KG1 (cell line): ENCODE data around the gene KRTAP1-4.
"Not testable (repeated sequence)": the region's sequence is repeated elsewhere in the genome, so short reads cannot be mapped to it uniquely, and the experiment has no call there.

Experiments
- DNase-seq: peaks from one replicate; lab custom pipeline; 2025; lab: John Stamatoyannopoulos, UW

KRTAP1-4 gene

DNA sequence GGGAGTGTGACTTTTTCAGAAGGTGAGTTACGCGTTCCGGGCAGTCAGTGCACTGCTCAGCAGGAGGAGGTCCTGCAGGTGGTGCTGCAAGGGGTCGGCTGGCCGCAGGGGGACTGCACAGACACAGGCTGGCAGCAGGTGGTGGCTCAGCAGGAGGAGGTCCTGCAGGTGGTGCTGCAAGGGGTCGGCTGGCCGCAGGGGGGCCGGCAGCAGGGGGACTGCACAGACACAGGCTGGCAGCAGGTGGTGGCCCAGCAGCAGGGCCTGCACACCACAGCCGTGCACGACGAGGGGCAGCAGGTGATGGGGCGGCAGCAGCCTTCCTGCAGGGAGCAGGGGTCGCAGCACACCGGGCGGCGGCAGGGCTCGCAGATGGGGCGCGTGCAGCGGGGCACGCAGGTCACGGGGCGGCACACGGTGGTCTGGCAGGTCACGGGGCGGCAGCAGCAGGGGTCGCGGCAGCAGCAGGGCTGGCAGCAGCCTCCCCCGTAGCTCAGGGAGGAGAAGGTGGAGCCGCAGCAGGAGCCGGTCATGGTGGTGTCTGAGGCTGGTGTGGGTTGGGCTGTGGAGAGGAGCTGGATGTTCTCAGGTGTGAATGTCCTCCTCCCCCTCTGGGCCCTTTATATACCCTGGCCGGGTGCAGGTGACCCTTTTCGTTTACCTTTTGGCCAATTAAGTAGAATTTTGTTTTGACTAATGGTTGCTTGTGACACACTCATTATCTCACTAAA lies 16.9 kb upstream of the KRTAP1-4 start, which contains the start of gene KRTAP2-1:
KRTAP2-1 (minus strand) TSS at position 582 of the 731 bp plus-strand sequence; CDS start at position 533, 49 bp downstream.
- DNase-seq, result not testable (repeated sequence)

DNA sequence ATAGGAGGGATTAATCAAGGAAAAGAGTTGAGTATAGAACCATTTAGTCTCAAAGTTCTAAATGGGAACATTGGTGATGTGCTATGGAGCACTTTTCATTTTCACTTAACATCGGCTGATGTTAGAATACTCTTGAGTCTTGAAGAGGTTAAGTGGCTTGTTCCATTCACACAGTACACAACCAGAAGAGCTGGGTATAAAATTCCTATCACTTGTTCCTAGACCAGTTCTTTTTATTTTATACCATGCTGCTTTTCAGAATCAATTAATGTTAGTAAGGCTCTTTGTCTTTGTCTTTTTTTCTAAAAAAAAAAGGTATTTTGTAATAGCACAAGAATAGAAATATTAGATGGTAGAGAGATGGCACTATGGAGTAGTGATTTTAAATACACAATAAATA lies 13.0 kb upstream of the KRTAP1-4 start:
- no peak for DNase-seq

GRCh38 chr17:41040783-41041571 lies 11.0 kb upstream of the KRTAP1-4 start, which contains the start of gene KRTAP1-1:
TSS of gene KRTAP1-1 (minus strand) at chr17:41041450. CDS start at chr17:41041397, 53 bp downstream.
- DNase-seq, result not testable (repeated sequence)

- DNase-seq, result no peak
These were observed 7.9 kb upstream of the KRTAP1-4 start for GRCh38 chr17:41037853-41038350.

DNA sequence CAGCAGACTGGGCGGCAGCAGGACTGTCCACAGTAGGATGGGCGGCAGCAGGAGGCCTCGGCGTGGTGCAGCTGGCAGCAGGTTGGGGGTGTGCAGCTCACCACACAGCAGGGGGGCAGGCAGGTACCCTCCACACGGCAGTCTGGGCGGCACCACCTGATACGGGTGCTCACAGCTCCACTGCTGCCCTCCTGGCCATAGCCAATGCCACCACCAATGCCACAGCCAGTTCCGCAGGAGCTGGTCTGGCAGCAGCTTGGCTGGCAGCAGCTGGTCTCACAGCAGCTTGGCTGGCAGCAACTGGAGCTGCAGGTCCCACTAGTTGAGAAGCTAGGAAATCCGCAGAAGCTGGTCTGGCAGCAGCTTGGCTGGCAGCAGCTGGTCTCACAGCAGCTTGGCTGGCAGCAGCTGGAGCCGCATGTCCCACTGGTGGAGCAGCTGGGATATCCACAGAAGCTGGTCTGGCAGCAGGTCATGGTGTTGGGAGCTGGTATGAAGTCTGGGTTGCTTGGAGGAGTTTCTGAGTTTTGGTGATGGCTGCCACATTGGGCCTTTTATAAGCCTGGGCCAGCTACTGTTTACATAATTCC lies 4.4 kb upstream of the KRTAP1-4 start, which contains the start of gene KRTAP1-3:
KRTAP1-3 (minus strand) TSS at position 529 of the 590 bp plus-strand sequence; CDS start at position 476, 53 bp downstream.
- not testable (repeated sequence) for DNase-seq

DNA sequence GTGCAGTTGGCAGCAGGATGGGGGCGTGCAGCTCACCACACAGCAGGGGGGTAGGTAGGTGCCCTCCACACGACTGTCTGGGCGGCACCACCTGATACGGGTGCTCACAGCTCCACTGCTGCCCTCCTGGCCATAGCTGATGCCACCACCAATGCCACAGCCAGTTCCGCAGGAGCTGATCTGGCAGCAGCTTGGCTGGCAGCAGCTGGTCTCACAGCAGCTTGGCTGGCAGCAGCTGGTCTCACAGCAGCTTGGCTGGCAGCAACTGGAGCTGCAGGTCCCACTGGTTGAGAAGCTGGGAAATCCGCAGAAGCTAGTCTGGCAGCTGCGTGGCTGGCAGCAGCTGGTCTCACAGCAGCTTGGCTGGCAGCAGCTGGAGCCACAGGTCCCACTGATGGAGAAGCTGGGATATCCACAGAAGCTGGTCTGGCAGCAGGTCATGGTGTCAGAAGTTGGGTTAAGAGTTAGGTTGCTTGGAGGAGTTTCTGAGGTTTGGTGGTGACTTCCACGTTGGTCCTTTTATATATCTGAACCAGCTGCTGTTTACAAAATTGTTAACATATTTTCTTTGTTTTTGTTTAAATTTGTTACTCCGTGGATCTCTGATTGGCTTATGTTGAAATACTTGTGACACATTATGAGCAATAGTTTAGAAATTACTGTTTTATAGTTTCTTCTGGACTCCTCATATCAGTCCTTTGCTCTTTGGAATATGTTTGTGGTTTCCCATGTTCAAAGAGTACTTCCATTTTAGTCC lies 3.1 kb downstream of the KRTAP1-4 start, which contains the start of gene KRTAP1-5:
KRTAP1-5 (minus strand) TSS at position 494 of the 757 bp plus-strand sequence; CDS start at position 441, 53 bp downstream.
- no peak for DNase-seq

GRCh38 chr17:41024697-41025096 lies 5.3 kb downstream of the KRTAP1-4 start:
- DNase-seq, result no peak

DNA sequence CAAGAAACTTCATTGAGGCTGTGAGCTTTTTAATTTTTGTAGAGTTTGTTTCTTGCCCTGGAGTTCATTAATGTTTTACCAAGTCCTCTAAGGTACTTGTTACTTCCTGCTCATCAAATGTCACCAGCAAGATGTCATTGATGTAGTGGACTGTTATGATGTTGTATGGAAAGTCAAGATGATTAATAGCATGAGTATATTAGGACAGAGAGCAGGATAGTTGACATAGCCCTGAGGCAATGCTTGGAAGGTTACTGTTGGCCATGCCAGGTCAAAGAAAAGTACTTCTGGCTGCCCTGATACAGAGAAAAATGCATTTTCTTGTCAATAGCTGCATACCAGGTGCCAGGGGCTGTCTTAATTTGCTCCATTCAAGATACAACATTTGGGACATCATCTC lies 9.7 kb downstream of the KRTAP1-4 start:
- no peak for DNase-seq

DNA sequence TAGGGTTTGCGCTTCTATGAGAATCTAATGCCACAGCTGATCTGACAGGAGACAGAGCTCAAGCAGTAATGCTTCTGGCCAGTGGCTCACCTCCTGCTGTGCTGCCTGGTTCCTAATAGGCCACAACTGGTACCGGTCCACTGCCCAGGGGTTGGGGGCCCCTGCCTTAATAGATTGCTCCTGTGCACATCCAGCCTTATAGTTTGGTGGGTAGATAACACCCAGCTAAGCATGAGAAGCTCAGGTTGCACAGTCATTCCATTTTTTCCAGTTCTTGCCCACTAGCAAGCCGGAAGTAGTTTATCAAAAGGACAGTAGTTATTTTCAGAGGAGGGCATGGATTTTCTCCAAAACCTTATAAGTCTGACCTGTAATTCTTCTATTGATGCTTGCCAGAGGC lies 10.6 kb downstream of the KRTAP1-4 start:
- no peak for DNase-seq

DNA sequence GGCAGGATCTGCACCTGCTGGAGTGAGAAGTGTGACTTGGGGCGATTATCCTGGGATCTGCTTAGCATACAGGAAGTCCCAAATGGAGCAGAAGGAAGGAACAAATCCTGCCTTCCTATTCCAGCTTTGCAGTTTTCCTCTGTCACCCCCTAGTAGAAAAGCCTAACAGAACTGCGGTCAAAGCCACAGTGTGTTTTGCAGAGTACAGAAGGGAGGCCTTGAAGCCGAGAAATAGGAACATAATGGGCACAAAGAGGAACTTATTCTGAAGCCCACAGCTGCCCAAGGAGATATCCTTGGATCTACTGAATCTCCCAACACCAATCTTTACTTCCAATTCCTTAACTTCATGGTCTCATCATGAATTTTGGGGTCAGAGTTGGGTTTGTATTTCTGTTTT lies 11.5 kb downstream of the KRTAP1-4 start:
- DNase-seq, result no peak

GRCh38 chr17:41016578-41017215 lies 13.3 kb downstream of the KRTAP1-4 start:
- DNase-seq, result no peak

DNA sequence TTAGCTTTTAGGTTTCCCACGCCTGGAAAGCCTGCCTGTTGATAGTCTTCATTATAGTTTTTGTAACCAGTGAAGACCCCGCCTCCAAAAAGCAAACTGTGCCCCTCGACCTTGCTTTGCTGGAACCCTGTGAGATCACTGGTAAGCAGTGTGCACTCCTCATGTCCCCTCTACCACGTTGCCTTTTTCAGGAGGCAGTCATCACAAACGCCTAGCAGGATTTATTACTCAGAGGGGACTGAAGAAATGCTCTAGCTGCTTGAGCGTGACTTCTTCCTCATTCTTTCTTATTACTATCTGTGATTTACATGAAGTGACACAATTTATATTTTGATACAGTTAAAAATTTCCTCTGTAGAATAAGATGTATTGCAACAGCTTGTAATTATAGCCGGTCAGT lies 14.5 kb downstream of the KRTAP1-4 start:
- no peak for DNase-seq

GRCh38 chr17:41013606-41014005 lies 16.4 kb downstream of the KRTAP1-4 start:
- no peak for DNase-seq

- no peak for DNase-seq
These were observed 16.8 kb downstream of the KRTAP1-4 start for GRCh38 chr17:41013181-41013580.

- DNase-seq, result no peak
These were observed 17.5 kb downstream of the KRTAP1-4 start for GRCh38 chr17:41012326-41013120.

- no peak for DNase-seq
These were observed 19.6 kb downstream of the KRTAP1-4 start for GRCh38 chr17:41010441-41010840.

DNA sequence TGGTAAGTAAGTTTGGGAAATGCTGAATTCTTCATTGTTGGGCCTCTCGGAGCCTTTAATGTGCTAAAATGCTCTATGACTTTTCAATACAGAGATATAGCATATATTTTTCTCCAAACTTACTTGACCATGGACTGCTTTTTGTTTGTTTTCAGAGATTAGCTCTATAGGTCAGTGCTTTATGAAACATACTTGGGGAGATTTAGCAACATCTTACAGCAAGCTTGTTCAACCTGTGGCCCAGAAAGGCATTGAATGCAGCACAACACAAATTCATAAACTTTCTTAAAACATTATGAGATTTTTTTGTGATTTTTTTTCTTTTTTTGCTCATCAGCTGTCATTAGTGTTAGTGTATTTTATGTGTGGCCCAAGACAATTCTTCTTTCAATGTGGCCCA lies 20.1 kb downstream of the KRTAP1-4 start:
- no peak for DNase-seq

DNA sequence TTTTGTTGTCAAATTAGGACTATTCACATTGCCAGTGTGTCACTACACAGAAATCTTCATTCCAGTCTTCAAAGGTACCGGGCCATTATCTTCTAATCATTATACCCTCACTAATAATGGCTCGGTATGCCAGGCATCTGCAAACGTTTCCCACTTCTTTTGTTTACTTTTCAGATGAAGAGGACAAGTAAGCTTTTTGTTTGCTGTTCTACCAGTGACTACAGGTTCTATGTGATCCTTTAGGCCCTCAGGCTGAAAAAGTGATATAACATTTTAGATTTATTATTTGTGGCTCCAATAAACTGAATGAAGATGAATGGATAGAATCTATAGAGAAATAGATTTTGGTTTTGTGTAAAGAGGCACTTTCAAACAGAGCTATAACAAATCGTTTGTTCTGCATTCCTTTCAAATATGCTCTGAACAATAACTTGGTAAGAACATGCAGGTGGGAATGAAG lies 20.7 kb downstream of the KRTAP1-4 start:
- no peak for DNase-seq

GRCh38 chr17:41008811-41009210 lies 21.2 kb downstream of the KRTAP1-4 start, which contains the start of gene KRTAP3-1:
TSS of gene KRTAP3-1 (minus strand) at chr17:41009128. CDS start at chr17:41009074, 54 bp downstream.
- DNase-seq, result no peak

GRCh38 chr17:41004397-41004796 lies 25.6 kb downstream of the KRTAP1-4 start:
- no peak for DNase-seq
